ENCODE data around the gene PIGR.

DNA sequence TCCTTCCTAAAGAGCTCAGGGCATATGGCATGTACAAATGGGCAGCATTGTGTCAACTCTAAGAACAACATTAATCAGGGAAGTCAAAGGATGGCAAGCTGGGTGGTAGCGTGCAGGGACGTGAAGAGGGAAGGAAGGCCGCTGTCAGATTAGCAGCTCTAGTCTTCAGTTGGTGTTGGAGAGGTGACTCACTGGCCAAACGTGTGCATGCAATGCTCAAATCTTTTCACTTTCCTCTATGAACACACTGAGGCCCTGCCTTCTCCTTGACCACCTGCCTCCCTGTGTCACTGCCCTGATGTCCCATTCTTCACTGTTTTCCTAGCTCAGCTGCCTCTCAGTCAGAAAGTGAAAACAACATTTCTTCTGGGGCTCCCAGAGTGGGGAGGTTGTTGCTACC, 5.9 kb upstream of the PIGR start:
- TF ChIP-seq, protein P1, sequence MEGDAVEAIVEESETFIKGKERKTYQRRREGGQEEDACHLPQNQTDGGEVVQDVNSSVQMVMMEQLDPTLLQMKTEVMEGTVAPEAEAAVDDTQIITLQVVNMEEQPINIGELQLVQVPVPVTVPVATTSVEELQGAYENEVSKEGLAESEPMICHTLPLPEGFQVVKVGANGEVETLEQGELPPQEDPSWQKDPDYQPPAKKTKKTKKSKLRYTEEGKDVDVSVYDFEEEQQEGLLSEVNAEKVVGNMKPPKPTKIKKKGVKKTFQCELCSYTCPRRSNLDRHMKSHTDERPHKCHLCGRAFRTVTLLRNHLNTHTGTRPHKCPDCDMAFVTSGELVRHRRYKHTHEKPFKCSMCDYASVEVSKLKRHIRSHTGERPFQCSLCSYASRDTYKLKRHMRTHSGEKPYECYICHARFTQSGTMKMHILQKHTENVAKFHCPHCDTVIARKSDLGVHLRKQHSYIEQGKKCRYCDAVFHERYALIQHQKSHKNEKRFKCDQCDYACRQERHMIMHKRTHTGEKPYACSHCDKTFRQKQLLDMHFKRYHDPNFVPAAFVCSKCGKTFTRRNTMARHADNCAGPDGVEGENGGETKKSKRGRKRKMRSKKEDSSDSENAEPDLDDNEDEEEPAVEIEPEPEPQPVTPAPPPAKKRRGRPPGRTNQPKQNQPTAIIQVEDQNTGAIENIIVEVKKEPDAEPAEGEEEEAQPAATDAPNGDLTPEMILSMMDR (IDR thresholded peaks at IDR 0.05): no peak
- TF ChIP-seq, protein P2, sequence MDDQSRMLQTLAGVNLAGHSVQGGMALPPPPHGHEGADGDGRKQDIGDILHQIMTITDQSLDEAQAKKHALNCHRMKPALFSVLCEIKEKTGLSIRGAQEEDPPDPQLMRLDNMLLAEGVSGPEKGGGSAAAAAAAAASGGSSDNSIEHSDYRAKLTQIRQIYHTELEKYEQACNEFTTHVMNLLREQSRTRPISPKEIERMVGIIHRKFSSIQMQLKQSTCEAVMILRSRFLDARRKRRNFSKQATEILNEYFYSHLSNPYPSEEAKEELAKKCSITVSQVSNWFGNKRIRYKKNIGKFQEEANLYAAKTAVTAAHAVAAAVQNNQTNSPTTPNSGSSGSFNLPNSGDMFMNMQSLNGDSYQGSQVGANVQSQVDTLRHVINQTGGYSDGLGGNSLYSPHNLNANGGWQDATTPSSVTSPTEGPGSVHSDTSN (IDR thresholded peaks at IDR 0.05): no peak
- TF ChIP-seq YY1 (IDR thresholded peaks at IDR 0.05; ENCODE audit: low read depth) (no peak), EP300 (IDR thresholded peaks at IDR 0.05; ENCODE audit: borderline replicate concordance in 1 of 2, low read depth in 1 of 2, low read length in 1 of 2) (no peak), SMC3 (IDR thresholded peaks at IDR 0.05; ENCODE audit: low read depth, low read length) (no peak), RCOR1 (IDR thresholded peaks at IDR 0.05; ENCODE audit: low read length) (no peak), POLR2AphosphoS5 (IDR thresholded peaks at IDR 0.05; ENCODE audit: low read depth, low read length) (no peak), MEF2A (IDR thresholded peaks at IDR 0.05; ENCODE audit: borderline replicate concordance, low read depth) (no peak), RAD21 (IDR thresholded peaks at IDR 0.05; ENCODE audit: low read length) (no peak), MXI1 (IDR thresholded peaks at IDR 0.05; ENCODE audit: low read depth, low read length) (no peak), RXRA (IDR thresholded peaks at IDR 0.05; ENCODE audit: borderline replicate concordance, low read depth) (no peak), GATA2 (CRISPR knock-in tag; IDR thresholded peaks at IDR 0.05) (no peak)
- TF ChIP-seq, protein P3, sequence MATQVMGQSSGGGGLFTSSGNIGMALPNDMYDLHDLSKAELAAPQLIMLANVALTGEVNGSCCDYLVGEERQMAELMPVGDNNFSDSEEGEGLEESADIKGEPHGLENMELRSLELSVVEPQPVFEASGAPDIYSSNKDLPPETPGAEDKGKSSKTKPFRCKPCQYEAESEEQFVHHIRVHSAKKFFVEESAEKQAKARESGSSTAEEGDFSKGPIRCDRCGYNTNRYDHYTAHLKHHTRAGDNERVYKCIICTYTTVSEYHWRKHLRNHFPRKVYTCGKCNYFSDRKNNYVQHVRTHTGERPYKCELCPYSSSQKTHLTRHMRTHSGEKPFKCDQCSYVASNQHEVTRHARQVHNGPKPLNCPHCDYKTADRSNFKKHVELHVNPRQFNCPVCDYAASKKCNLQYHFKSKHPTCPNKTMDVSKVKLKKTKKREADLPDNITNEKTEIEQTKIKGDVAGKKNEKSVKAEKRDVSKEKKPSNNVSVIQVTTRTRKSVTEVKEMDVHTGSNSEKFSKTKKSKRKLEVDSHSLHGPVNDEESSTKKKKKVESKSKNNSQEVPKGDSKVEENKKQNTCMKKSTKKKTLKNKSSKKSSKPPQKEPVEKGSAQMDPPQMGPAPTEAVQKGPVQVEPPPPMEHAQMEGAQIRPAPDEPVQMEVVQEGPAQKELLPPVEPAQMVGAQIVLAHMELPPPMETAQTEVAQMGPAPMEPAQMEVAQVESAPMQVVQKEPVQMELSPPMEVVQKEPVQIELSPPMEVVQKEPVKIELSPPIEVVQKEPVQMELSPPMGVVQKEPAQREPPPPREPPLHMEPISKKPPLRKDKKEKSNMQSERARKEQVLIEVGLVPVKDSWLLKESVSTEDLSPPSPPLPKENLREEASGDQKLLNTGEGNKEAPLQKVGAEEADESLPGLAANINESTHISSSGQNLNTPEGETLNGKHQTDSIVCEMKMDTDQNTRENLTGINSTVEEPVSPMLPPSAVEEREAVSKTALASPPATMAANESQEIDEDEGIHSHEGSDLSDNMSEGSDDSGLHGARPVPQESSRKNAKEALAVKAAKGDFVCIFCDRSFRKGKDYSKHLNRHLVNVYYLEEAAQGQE (IDR thresholded peaks at IDR 0.05; ENCODE audit: low read depth, low read length): no peak

All from SK-N-SH (cell line).